Loucy (cell line): ENCODE results near the gene PLET1.

Source experiments
- H2AFZ ChIP-seq: fragments of 200-600 bp; sonication (generic); 2 replicates; pipeline ENCODE4 v1.6.0; 2016; ENCODE audit warnings: antibody characterized with exemption, mild to moderate bottlenecking, low read length, moderate library complexity
- H3F3A ChIP-seq: fragments of 200-600 bp; 2 replicates; pipeline ENCODE4 v1.6.0; 2016; ENCODE audit warnings: antibody characterized with exemption, low read depth, mild to moderate bottlenecking
- H3K27me3 ChIP-seq: fragments of 200-600 bp; sonication (generic); 2 replicates; pipeline ENCODE4 v1.6.1; 2014; ENCODE audit warnings: low read length, mild to moderate bottlenecking; ENCODE audit not compliant: insufficient read depth, poor library complexity, severe bottlenecking
- H3K36me3 ChIP-seq: fragments of 200-600 bp; sonication (generic); 2 replicates; pipeline ENCODE4 v1.6.1; 2016; ENCODE audit warnings: low read length; ENCODE audit not compliant: insufficient read depth
- H3K4me1 ChIP-seq: fragments of 200-600 bp; sonication (generic); 2 replicates; pipeline ENCODE4 v1.5.1; 2014; ENCODE audit warnings: low read length, mild to moderate bottlenecking; ENCODE audit not compliant: insufficient read depth, poor library complexity, severe bottlenecking
- H3K4me2 ChIP-seq: fragments of 200-600 bp; sonication (generic); 2 replicates; pipeline ENCODE4 v1.6.0; 2014; ENCODE audit warnings: antibody characterized with exemption, low read length, low read depth, mild to moderate bottlenecking; ENCODE audit not compliant: poor library complexity, severe bottlenecking
- H3K4me3 ChIP-seq: fragments of 200-600 bp; sonication (generic); 2 replicates; pipeline ENCODE4 v1.5.1; 2014; ENCODE audit warnings: low read length, mild to moderate bottlenecking, mixed read lengths; ENCODE audit not compliant: poor library complexity, severe bottlenecking
- H3K79me2 ChIP-seq: fragments of 200-600 bp; sonication (generic); 2 replicates; pipeline ENCODE4 v1.6.1; 2014; ENCODE audit warnings: low read length; ENCODE audit not compliant: insufficient read depth
- H3K9ac ChIP-seq: fragments of 200-600 bp; sonication (generic); 2 replicates; pipeline ENCODE4 v1.6.0; 2014; ENCODE audit warnings: mild to moderate bottlenecking, low read depth, low read length, moderate library complexity; ENCODE audit not compliant: poor library complexity, severe bottlenecking
- H3K9me2 ChIP-seq: fragments of 200-600 bp; sonication (generic); replicated peaks from 2 replicates; pipeline ENCODE4 v1.6.1; 2016; ENCODE audit warnings: low read depth, low read length, mixed read lengths
- H3K9me3 ChIP-seq: fragments of 200-600 bp; sonication (generic); 2 replicates; pipeline ENCODE4 v1.6.1; 2014; ENCODE audit warnings: mild to moderate bottlenecking, antibody characterized with exemption, low read length, low read depth; ENCODE audit not compliant: insufficient read depth
- H4K20me1 ChIP-seq: fragments of 200-600 bp; sonication (generic); 2 replicates; pipeline ENCODE4 v1.6.0; 2014; ENCODE audit warnings: antibody characterized with exemption, low read length, mild to moderate bottlenecking; ENCODE audit not compliant: insufficient read depth, poor library complexity, severe bottlenecking
- CTCF ChIP-seq: fragments of 200-600 bp; sonication (generic); conservative IDR thresholded peaks from 2 replicates; pipeline ENCODE4 v1.5.1; 2014; ENCODE audit warnings: mild to moderate bottlenecking, antibody characterized with exemption, low read length
- EZH2phosphoT487 ChIP-seq: fragments of 200-600 bp; IDR thresholded peaks from 2 replicates; pipeline ENCODE4 v1.6.1; 2018; ENCODE audit warnings: antibody characterized with exemption, mild to moderate bottlenecking, moderate library complexity, borderline replicate concordance

Gene PLET1

DNA sequence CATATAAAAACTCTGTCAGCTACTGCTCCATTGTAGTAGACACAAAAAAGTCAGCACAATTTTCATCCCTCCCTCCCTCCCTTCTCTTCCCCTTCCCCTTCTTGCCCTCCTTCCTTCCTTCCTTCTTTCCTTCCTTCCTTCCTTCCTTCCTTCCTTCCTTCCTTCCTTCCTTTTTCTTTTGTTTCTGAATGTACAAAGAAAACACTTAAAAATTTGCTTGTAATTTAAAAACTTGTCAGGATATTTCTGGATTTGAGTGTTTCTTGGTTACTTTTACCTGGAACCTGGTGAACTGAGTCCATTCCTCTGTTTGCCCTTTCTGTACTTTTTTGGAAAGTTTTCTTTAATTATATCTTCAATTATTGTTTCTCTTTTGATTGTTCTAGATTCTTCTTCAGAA lies 31.5 kb upstream of the PLET1 start:
- H3K9me3 ChIP-seq, result no peaks in the 10 kb centered on the region
- H3K27me3 ChIP-seq, result no peaks in the 10 kb centered on the region
- no peaks in the 10 kb centered on the region for H3K9me2 ChIP-seq
- no peak overlapping the region for H3K4me2 ChIP-seq
- H3K4me1 ChIP-seq, result peaks cover 27% of the 10 kb centered on the region
- H3K79me2 ChIP-seq, result no peaks in the 10 kb centered on the region
- H2AFZ ChIP-seq, result no peak overlapping the region
- H3K4me3 ChIP-seq, result no peak overlapping the region
- H3K9ac ChIP-seq, result no peak overlapping the region
- TF ChIP-seq EZH2phosphoT487, result no peak
- no peak for TF ChIP-seq CTCF
- H3F3A ChIP-seq, result no peaks in the 10 kb centered on the region
- H3K36me3 ChIP-seq, result no peaks in the 10 kb centered on the region
- no peaks in the 10 kb centered on the region for H4K20me1 ChIP-seq

DNA sequence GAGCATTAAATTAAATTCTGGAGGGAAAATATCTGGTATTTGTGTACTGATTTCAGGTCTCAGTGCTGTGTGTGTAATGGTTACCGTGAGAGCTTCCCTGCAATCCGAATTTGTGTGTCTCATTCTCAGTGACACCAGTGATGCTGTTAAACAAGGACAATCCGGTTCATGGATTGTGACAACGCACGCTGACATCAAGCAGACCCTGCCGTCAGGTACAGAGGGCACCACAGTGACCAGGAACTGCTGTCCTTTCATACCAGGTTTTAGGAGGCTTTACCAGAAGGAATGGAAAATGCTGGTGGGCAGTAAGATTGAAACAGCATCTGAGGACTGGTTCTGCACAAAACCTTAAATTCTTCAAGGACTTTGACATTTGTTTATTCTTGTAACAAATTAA lies 30.5 kb upstream of the PLET1 start:
- no peaks in the 10 kb centered on the region for H3K9me2 ChIP-seq
- no peak overlapping the region for H3K4me3 ChIP-seq
- H3K79me2 ChIP-seq, result no peaks in the 10 kb centered on the region
- no peaks in the 10 kb centered on the region for H4K20me1 ChIP-seq
- no peaks in the 10 kb centered on the region for H3K27me3 ChIP-seq
- no peaks in the 10 kb centered on the region for H3K36me3 ChIP-seq
- no peak overlapping the region for H2AFZ ChIP-seq
- no peak for TF ChIP-seq CTCF
- TF ChIP-seq EZH2phosphoT487, result no peak
- no peaks in the 10 kb centered on the region for H3F3A ChIP-seq
- H3K9me3 ChIP-seq, result no peaks in the 10 kb centered on the region
- H3K4me2 ChIP-seq, result no peak overlapping the region
- peaks cover 17% of the 10 kb centered on the region for H3K4me1 ChIP-seq
- H3K9ac ChIP-seq, result no peak overlapping the region

GRCh38 chr11:112290493-112290850 lies 29.8 kb upstream of the PLET1 start:
- H3K9me2 ChIP-seq, result no peaks in the 10 kb centered on the region
- H4K20me1 ChIP-seq, result no peaks in the 10 kb centered on the region
- H3K4me3 ChIP-seq, result peak overlapping the region; percentile 75
- no peaks in the 10 kb centered on the region for H3K79me2 ChIP-seq
- H3K27me3 ChIP-seq, result no peaks in the 10 kb centered on the region
- peak overlapping the region; percentile 64 for H3K9ac ChIP-seq
- no peaks in the 10 kb centered on the region for H3F3A ChIP-seq
- TF ChIP-seq EZH2phosphoT487 (no peak), CTCF (no peak)
- H3K4me1 ChIP-seq, result peaks cover 14% of the 10 kb centered on the region
- H2AFZ ChIP-seq, result peak overlapping the region; percentile 84
- H3K9me3 ChIP-seq, result no peaks in the 10 kb centered on the region
- H3K4me2 ChIP-seq, result peak overlapping the region; percentile 95
- no peaks in the 10 kb centered on the region for H3K36me3 ChIP-seq
